ENCODE measurements around the gene SMOC1.

Gene SMOC1

DNA sequence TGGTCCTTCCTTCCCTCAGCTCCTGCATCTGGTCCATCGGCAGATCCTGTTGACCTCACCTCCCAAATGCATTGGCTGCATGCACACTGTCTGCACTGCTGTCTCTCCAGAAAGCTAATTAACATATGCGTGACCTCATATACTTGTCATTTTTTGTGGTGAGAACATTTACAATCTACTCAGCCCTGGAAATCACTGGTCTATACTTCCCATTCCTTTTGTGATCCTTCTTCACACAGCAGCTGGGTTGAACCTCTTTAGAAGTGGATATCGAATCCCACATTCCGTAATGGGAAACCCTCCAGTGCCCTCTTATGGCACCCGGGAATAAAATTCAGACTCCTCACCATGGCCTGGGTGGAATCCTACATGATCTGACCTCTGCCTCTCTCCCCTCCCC is 45.0 kb downstream of the SMOC1 start:
- Histone ChIP-seq H3K4me3 (no peak overlapping the region), H3K27ac (no peak overlapping the region)
- TF ChIP-seq, protein P1, sequence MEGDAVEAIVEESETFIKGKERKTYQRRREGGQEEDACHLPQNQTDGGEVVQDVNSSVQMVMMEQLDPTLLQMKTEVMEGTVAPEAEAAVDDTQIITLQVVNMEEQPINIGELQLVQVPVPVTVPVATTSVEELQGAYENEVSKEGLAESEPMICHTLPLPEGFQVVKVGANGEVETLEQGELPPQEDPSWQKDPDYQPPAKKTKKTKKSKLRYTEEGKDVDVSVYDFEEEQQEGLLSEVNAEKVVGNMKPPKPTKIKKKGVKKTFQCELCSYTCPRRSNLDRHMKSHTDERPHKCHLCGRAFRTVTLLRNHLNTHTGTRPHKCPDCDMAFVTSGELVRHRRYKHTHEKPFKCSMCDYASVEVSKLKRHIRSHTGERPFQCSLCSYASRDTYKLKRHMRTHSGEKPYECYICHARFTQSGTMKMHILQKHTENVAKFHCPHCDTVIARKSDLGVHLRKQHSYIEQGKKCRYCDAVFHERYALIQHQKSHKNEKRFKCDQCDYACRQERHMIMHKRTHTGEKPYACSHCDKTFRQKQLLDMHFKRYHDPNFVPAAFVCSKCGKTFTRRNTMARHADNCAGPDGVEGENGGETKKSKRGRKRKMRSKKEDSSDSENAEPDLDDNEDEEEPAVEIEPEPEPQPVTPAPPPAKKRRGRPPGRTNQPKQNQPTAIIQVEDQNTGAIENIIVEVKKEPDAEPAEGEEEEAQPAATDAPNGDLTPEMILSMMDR (IDR thresholded peaks at IDR 0.05), result no peak
- DNase-seq (ENCODE audit: low spot score), result no peak

DNA sequence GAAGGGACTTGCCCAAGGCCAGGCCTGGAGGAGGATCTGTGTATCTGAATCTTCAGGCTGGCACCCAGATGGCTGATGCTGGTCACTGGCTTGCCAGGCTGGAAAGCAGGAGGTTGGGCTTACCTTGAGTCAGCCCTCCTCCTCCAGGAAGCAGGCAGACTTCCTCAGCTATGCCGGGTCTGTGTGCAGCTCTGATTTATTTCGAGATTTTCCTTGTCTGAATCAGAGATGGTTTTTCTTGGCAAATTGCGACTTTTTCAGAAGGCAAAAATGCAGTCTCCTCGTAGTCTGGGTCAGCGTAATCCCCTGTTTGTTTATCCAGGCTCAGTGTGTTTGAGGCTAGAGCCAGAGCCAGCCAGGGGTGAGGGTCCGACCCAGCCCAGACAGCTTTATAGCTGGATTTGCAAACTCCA is 48.9 kb downstream of the SMOC1 start:
- TF ChIP-seq, protein P1 (IDR thresholded peaks at IDR 0.05), result no peak
- DNase-seq (ENCODE audit: low spot score), result no peak
- Histone ChIP-seq H3K27ac (no peak overlapping the region), H3K4me3 (no peak overlapping the region)

DNA sequence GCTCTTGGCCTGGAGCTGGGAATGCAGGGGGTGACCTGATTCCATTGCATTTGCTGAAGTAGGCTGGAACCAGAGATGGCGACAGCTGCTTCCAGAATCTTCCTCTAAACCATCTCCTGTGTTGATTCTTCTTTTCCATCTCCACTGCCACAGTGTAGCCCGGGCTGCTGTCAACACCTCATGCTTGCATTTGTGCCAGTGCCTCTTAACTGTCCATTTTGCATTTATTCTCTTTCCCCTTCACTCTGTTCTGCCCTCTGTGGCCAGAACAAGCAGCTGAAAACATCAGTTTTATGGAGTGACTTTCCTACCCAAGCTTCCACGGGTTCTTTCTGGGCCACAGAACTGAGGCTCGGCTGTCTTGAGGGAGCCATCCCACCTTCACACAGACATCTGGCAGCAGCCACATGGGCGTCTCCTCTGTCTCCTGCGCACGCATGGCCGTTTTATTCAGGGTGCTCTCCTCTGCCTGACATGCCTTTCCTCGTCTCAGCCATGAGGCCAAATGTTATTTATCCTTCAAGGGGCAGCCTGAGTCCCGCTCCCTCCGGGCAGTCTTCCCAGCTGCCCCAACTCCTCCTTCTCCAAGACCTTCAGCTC is 51.7 kb downstream of the SMOC1 start:
- Histone ChIP-seq H3K27ac (no peak overlapping the region), H3K4me3 (no peak overlapping the region)
- no peak for DNase-seq (ENCODE audit: low spot score)
- TF ChIP-seq, protein P1 (IDR thresholded peaks at IDR 0.05), result no peak

DNA sequence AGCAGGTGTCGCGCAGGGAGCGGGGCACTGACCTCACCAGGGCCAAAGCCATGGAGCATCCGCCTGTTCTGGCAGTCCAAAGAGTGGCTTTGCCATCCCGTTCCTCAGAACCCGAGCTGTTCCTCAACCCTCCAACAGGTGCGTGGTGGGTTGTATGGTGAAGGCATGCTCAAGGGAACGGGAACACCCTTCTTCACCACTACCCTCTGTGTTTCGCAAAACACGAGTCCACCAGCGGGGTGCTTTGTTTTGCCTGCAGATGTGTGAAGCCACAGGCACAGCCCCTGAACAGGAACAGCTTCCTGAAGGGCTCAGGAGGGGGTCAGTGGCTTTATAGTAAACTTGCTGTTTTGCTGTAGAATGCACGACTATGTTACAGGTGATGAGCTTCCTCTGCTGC is 52.7 kb downstream of the SMOC1 start:
- Histone ChIP-seq H3K4me3 (no peak overlapping the region), H3K27ac (no peak overlapping the region)
- DNase-seq (ENCODE audit: low spot score), result no peak
- TF ChIP-seq, protein P1 (IDR thresholded peaks at IDR 0.05), result no peak

DNA sequence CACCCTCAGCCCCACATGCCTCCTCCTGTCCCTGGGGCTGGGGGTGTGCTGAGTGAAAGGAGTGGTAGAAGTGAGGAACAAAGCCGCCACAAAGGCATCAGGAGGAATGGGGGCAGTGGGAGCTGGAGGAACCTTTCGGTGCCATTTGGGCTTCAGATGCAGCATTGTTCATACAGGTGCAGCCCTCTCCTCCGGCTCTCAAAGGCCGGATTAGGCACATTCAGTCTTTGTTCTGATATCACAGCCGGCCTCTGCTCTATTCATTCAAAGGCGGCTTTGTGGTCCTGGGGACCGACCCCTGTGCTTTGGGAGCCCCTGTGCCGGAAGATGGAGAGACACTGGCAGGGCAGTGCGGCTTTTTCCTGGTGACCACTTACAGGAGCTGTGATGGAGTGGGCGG is 53.2 kb downstream of the SMOC1 start:
- no peak for DNase-seq (ENCODE audit: low spot score)
- no peak overlapping the region for H3K27ac ChIP-seq
- no peak overlapping the region for H3K4me3 ChIP-seq
- TF ChIP-seq, protein P1 (IDR thresholded peaks at IDR 0.05), result no peak

DNA sequence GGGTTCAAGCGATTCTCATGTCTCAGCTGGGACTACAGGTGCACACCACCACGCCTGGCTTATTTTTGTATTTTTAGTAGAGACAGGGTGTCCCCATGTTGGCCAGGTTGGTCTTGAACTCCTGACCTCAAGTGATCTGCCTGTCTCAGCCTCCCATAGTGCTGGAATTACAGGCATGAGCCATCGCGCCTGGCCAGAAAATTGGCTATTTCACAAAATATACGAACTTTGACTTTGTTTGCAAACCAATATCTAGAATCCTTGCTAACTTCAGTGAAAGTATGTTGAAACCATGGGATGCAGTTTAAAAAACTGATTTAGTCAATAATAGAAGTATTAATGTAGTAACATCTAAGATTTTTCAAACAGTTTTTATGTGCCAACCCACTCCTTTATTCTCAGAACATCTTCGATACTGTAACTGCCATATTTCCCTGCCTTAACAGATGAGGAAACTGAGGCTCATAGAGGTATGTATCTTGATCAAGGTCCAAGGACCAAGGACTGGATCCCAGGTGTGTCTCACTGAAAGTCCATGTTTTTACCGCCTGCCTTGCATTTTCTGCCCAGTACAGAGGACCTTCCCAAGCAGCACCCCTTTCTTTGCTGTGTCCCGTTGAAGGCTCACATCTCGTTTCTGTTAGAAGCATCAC is 54.5 kb downstream of the SMOC1 start:
- Histone ChIP-seq H3K27ac (no peak overlapping the region), H3K4me3 (no peak overlapping the region)
- no peak for DNase-seq (ENCODE audit: low spot score)
- TF ChIP-seq, protein P1 (IDR thresholded peaks at IDR 0.05), result no peak

Measured in coronary artery (tissue), 2 donors.